MM.1S (cell line): ENCODE measurements around the gene ZBTB24.

Experiments used
- DNase-seq: peaks from one replicate; pipeline ENCODE4 v3.0.0-alpha.2; 2015
- H2AFZ ChIP-seq: fragments of 300-600 bp; sonication (generic); 2 replicates; pipeline ENCODE4 v1.6.0; 2016; ENCODE audit warnings: antibody characterized with exemption, low read length
- H3F3A ChIP-seq: fragments of 300-600 bp; sonication (generic); 2 replicates; pipeline ENCODE4 v1.6.1; 2016; ENCODE audit warnings: mild to moderate bottlenecking, antibody characterized with exemption, low read length, moderate library complexity, mixed read lengths; ENCODE audit not compliant: insufficient read depth
- H3K27ac ChIP-seq: fragments of 300-600 bp; sonication (generic); 2 replicates; pipeline ENCODE4 v1.5.1; 2016; ENCODE audit warnings: mild to moderate bottlenecking, low read length
- H3K27me3 ChIP-seq: fragments of 300-600 bp; sonication (generic); replicated peaks from 2 replicates; pipeline ENCODE4 v1.6.0; 2016; ENCODE audit warnings: low read length; ENCODE audit not compliant: insufficient read depth
- H3K36me3 ChIP-seq: fragments of 300-600 bp; sonication (generic); replicated peaks from 2 replicates; pipeline ENCODE4 v1.6.1; 2016; ENCODE audit warnings: mild to moderate bottlenecking, low read length, mixed read lengths; ENCODE audit not compliant: insufficient read depth
- H3K4me1 ChIP-seq: fragments of 300-600 bp; sonication (generic); 2 replicates; pipeline ENCODE4 v1.6.1; 2016; ENCODE audit warnings: low read length, mixed read lengths
- H3K4me2 ChIP-seq: fragments of 300-600 bp; sonication (generic); 2 replicates; pipeline ENCODE4 v1.6.0; 2016; ENCODE audit warnings: low read depth, low read length
- H3K4me3 ChIP-seq: fragments of 300-600 bp; sonication (generic); 2 replicates; pipeline ENCODE4 v1.5.1; 2016; ENCODE audit warnings: low read length, mixed read lengths
- H3K79me2 ChIP-seq: fragments of 300-600 bp; sonication (generic); 2 replicates; pipeline ENCODE4 v1.6.1; 2016; ENCODE audit warnings: mixed run types, low read length, mixed read lengths
- H3K9ac ChIP-seq: fragments of 300-600 bp; sonication (generic); 2 replicates; pipeline ENCODE4 v1.6.1; 2016; ENCODE audit warnings: low read length, mixed read lengths
- H3K9me2 ChIP-seq: fragments of 300-600 bp; sonication (generic); replicated peaks from 2 replicates; pipeline ENCODE4 v1.6.1; 2016; ENCODE audit warnings: mild to moderate bottlenecking, low read length, mixed read lengths; ENCODE audit not compliant: insufficient read depth
- H3K9me3 ChIP-seq: fragments of 300-600 bp; sonication (generic); replicated peaks from 2 replicates; pipeline ENCODE4 v1.6.1; 2016; ENCODE audit warnings: mild to moderate bottlenecking, low read length, mixed read lengths; ENCODE audit not compliant: insufficient read depth
- H4K20me1 ChIP-seq: fragments of 300-600 bp; sonication (generic); 2 replicates; pipeline ENCODE4 v1.6.1; 2016; ENCODE audit warnings: mild to moderate bottlenecking, low read length, moderate library complexity, mixed read lengths; ENCODE audit not compliant: insufficient read depth
- EZH2 ChIP-seq: fragments of 300-600 bp; sonication (generic); optimal IDR thresholded peaks from 2 replicates; pipeline ENCODE3; 2017; ENCODE audit warnings: low read depth, mild to moderate bottlenecking, antibody characterized with exemption, low read length, mixed read lengths
- EZH2phosphoT487 ChIP-seq: fragments of 300-600 bp; sonication (generic); IDR thresholded peaks from 2 replicates; pipeline ENCODE4 v1.6.1; 2018; ENCODE audit warnings: antibody characterized with exemption, low read length
- TF ChIP-seq, protein P1 (sequence below): fragments of 300-600 bp; sonication (generic); IDR thresholded peaks from 2 replicates; pipeline ENCODE4 v1.5.1; 2016; ENCODE audit warnings: antibody characterized with exemption, low read length, mixed read lengths

Gene ZBTB24

DNA sequence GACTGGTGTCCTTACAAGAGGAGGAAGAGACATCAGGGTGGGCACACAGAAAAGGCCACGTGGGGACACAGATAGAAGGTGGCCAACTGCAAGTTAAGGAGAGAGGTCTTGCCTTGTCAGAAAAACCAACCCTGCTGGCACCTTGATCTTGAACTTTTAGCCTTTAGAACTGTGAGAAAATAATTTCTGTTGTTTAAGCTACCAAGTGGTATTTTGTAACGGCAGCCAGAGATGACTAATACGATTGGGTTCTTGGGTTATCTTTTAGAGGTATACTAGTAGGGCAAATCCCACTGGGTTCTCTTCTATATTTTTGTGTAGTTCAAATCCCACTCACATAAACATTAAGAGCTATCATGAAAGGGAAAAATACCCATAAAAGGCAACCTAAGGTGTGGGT is 31.9 kb upstream of the ZBTB24 start:
- Histone ChIP-seq H4K20me1 (no peaks in the 10 kb centered on the region), H3K9me2 (no peaks in the 10 kb centered on the region), H3K9me3 (no peaks in the 10 kb centered on the region), H3K4me3 (no peak overlapping the region), H3K36me3 (no peaks in the 10 kb centered on the region), H3K79me2 (no peaks in the 10 kb centered on the region), H2AFZ (no peak overlapping the region), H3K4me1 (peaks cover 7% of the 10 kb centered on the region; the same call in 1 of the 2 replicates), H3K27ac (no peak overlapping the region), H3K9ac (no peak overlapping the region), H3K27me3 (no peaks in the 10 kb centered on the region), H3F3A (no peaks in the 10 kb centered on the region), H3K4me2 (no peak overlapping the region)
- no peak for TF ChIP-seq EZH2
- TF ChIP-seq, protein P1, sequence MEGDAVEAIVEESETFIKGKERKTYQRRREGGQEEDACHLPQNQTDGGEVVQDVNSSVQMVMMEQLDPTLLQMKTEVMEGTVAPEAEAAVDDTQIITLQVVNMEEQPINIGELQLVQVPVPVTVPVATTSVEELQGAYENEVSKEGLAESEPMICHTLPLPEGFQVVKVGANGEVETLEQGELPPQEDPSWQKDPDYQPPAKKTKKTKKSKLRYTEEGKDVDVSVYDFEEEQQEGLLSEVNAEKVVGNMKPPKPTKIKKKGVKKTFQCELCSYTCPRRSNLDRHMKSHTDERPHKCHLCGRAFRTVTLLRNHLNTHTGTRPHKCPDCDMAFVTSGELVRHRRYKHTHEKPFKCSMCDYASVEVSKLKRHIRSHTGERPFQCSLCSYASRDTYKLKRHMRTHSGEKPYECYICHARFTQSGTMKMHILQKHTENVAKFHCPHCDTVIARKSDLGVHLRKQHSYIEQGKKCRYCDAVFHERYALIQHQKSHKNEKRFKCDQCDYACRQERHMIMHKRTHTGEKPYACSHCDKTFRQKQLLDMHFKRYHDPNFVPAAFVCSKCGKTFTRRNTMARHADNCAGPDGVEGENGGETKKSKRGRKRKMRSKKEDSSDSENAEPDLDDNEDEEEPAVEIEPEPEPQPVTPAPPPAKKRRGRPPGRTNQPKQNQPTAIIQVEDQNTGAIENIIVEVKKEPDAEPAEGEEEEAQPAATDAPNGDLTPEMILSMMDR, result no peak
- no peak for DNase-seq

DNA sequence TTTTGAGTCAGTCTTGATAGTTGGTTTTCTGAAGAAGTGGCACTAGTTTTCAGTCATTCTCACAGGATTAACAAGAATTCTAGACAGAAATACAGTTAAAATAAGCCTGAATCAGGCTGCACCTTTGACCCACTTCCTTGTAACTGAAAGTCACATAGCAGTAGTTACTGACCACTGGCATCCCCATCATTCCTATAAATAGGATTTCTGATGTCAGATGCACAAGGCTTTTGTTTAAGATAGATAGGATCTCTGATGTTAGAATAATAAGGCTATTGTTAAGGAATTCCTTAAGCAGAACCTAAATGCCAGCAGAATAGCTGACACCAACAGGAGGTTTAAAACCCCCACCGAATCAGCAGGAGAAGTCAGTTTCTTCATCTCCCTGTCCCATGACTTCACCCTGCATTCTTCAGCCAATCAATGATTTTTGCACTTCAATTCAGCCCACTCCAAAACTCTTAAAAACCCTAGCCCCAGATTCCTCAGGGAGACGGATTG is 30.6 kb upstream of the ZBTB24 start:
- TF ChIP-seq EZH2 (no peak), EZH2phosphoT487 (no peak)
- TF ChIP-seq, protein P1, result no peak
- Histone ChIP-seq H3K79me2 (no peaks in the 10 kb centered on the region), H3K9me2 (no peaks in the 10 kb centered on the region), H3K27me3 (no peaks in the 10 kb centered on the region), H3K9ac (no peak overlapping the region), H3F3A (no peaks in the 10 kb centered on the region), H3K4me2 (no peak overlapping the region), H3K36me3 (no peaks in the 10 kb centered on the region), H4K20me1 (no peaks in the 10 kb centered on the region), H3K9me3 (no peaks in the 10 kb centered on the region), H3K27ac (no peak overlapping the region), H3K4me3 (no peak overlapping the region), H2AFZ (no peak overlapping the region), H3K4me1 (peaks cover 7% of the 10 kb centered on the region; the same call in 1 of the 2 replicates)
- DNase-seq, result no peak

DNA sequence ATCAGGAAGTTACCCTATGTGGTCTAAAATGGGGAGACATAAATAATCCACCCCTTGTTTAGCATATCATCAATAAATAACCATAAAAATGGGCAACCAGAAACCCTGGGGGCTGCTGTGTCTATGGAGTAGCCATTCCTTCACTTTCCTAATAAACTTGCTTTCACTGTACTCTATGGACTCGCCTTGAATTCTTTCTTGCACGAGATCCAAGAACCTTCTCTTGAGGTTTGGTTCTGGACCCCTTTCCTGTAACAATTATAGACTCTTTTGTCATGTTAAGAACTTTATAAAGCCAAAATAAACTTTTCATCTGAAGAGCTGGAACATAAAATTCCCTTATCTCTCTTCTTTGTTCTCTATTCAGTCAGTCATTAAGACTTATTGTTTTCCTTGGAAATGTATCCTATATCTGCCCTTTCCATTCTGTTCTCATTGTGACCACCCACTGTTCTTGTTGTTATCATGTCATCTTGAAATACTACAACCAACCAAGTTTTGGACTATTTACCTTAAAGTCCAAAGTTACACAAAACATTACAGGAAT is 29.3 kb upstream of the ZBTB24 start:
- Histone ChIP-seq H3K27ac (no peak overlapping the region), H3K79me2 (no peaks in the 10 kb centered on the region), H3K36me3 (no peaks in the 10 kb centered on the region), H3K27me3 (no peaks in the 10 kb centered on the region), H3K9ac (no peak overlapping the region), H3K9me2 (no peaks in the 10 kb centered on the region), H4K20me1 (no peaks in the 10 kb centered on the region), H3K9me3 (no peaks in the 10 kb centered on the region), H2AFZ (no peak overlapping the region), H3K4me2 (no peak overlapping the region), H3K4me1 (peaks cover 7% of the 10 kb centered on the region; the same call in 1 of the 2 replicates), H3F3A (no peaks in the 10 kb centered on the region), H3K4me3 (no peak overlapping the region)
- DNase-seq, result no peak
- TF ChIP-seq, protein P1, result no peak
- no peak for TF ChIP-seq EZH2
- no peak for TF ChIP-seq EZH2phosphoT487
